Endothelial cell of umbilical vein (primary cell): Measurements from ENCODE around the gene CCNK. TPM values are rescaled to one million over a fixed set of nuclear protein-coding genes. Genes with fewer than 3 reads are reported as not detected.

Experiments
- BruUV-seq: library from RNA; stranded (reverse); fragments of 400-500 nt; replicated peaks from 2 replicates; lab custom pipeline; 2021; lab: Mats Ljungman, UMichigan
- CTCF ChIA-PET: fragments of 300-600, 350-600 bp; sonication (Branson Sonifier 250); formaldehyde crosslinking; loops from one replicate; lab custom pipeline; 2021; ENCODE audit warnings: antibody characterized with exemption, inconsistent platforms; lab: Charles Lee
- POLR2A ChIA-PET: fragments of 300-600, 350-600 bp; sonication (Branson Sonifier 250); formaldehyde crosslinking; loops from one replicate; lab custom pipeline; 2021; ENCODE audit warnings: antibody characterized with exemption, inconsistent platforms; lab: Charles Lee
- DNase-seq: peaks from one replicate; pipeline ENCODE4 v3.0.0-alpha.2; 2011; ENCODE audit warnings: low read depth, low spot score
- FAIRE-seq: peaks from 2 replicates; lab custom pipeline; 2011; peaks lifted over from hg19 to GRCh38; lab: Jason Lieb, UNC
- H2AFZ ChIP-seq: 2 replicates; pipeline ENCODE4 v1.6.0; 2012; ENCODE audit warnings: low read depth, low read length, control low read depth, inconsistent platforms
- H3K27ac ChIP-seq: 2 replicates; pipeline ENCODE4 v1.5.1; 2011; ENCODE audit warnings: low read depth, mild to moderate bottlenecking, control low read depth, low read length, moderate library complexity; ENCODE audit not compliant: insufficient read depth
- H3K27me3 ChIP-seq, 2 experiments: 2 replicates each; pipeline versions ENCODE4 v1.6.0 to v1.6.1; 2011; ENCODE audit warnings: low read length in 2 of 2, mixed read lengths in 1 of 2; ENCODE audit not compliant: control insufficient read depth in 2 of 2, insufficient read depth in 2 of 2
- H3K36me3 ChIP-seq, 2 experiments: 2 replicates in 1 of 2; 3 replicates in 1 of 2; pipeline ENCODE4 v1.5.1; 2011; ENCODE audit warnings: low read length in 2 of 2, mild to moderate bottlenecking in 1 of 2, moderate library complexity in 1 of 2; ENCODE audit not compliant: control insufficient read depth in 2 of 2, insufficient read depth in 2 of 2; ENCODE audit errors: extremely low read depth in 1 of 2
- H3K4me1 ChIP-seq: 3 replicates; pipeline ENCODE4 v1.5.1; 2011; ENCODE audit warnings: mild to moderate bottlenecking, low read length; ENCODE audit not compliant: control insufficient read depth, insufficient read depth; ENCODE audit errors: extremely low read depth
- H3K4me2 ChIP-seq: 2 replicates; pipeline ENCODE4 v1.6.1; 2011; ENCODE audit warnings: low read length, control low read depth, mixed read lengths; ENCODE audit not compliant: insufficient read depth
- H3K4me3 ChIP-seq, 3 experiments: fragments of 200-600 bp in 1 of 3; sonication (generic), shearing (Covaris generic) in 1 of 3; replicated peaks in 1 of 3; 2 replicates each; pipeline ENCODE4 v1.5.1; 2011 to 2016; ENCODE audit warnings: control low read depth in 3 of 3, low read length in 3 of 3, mild to moderate bottlenecking in 2 of 3, inconsistent platforms in 1 of 3, low read depth in 1 of 3, moderate library complexity in 1 of 3; ENCODE audit not compliant: insufficient read depth in 1 of 3
- H3K79me2 ChIP-seq: 2 replicates; pipeline ENCODE4 v1.6.0; 2012; ENCODE audit warnings: low read length, inconsistent platforms; ENCODE audit not compliant: control insufficient read depth, insufficient read depth
- H3K9ac ChIP-seq: replicated peaks from 2 replicates; pipeline ENCODE3; 2011; ENCODE audit warnings: low read length, control low read depth; ENCODE audit not compliant: insufficient read depth; ENCODE audit errors: extremely low read depth
- H3K9me1 ChIP-seq: replicated peaks from 3 replicates; pipeline ENCODE4 v1.6.0; 2011; ENCODE audit warnings: mild to moderate bottlenecking, low read length; ENCODE audit not compliant: control insufficient read depth, insufficient read depth; ENCODE audit errors: extremely low read depth
- H3K9me3 ChIP-seq: replicated peaks from 2 replicates; pipeline ENCODE4 v1.5.1; 2012; ENCODE audit warnings: low read length, inconsistent platforms; ENCODE audit not compliant: control insufficient read depth, insufficient read depth
- H4K20me1 ChIP-seq: replicated peaks from 2 replicates; pipeline ENCODE3; 2011; ENCODE audit warnings: mild to moderate bottlenecking, low read length; ENCODE audit not compliant: control insufficient read depth, insufficient read depth; ENCODE audit errors: extremely low read depth
- EZH2 ChIP-seq: IDR thresholded peaks from 2 replicates; pipeline ENCODE4 v1.6.1; 2012; ENCODE audit warnings: borderline replicate concordance, low read depth, mild to moderate bottlenecking, moderate library complexity, low read length, inconsistent platforms; ENCODE audit not compliant: severe bottlenecking
- FOS ChIP-seq: IDR thresholded peaks from 2 replicates; pipeline ENCODE4 v1.6.1; 2011; ENCODE audit warnings: mild to moderate bottlenecking, low read length, moderate library complexity, borderline replicate concordance; ENCODE audit not compliant: insufficient read depth
- GATA2 ChIP-seq: IDR thresholded peaks from 2 replicates; pipeline ENCODE4 v1.7.0; 2011; ENCODE audit warnings: low read depth, mild to moderate bottlenecking, moderate library complexity, mixed read lengths, low read length; ENCODE audit not compliant: insufficient read length, insufficient read depth
- JUN ChIP-seq: IDR thresholded peaks from 2 replicates; pipeline ENCODE4 v1.6.1; 2011; ENCODE audit warnings: borderline replicate concordance, low read depth; ENCODE audit not compliant: insufficient read length, insufficient read depth
- MAX ChIP-seq: IDR thresholded peaks from 2 replicates; pipeline ENCODE4 v1.6.1; 2011; ENCODE audit not compliant: insufficient read depth, insufficient read length
- MYC ChIP-seq: IDR thresholded peaks from one replicate; pipeline ENCODE4 v1.6.1; 2011; ENCODE audit warnings: mild to moderate bottlenecking, low read depth, low read length
- POLR2A ChIP-seq: IDR thresholded peaks from 2 replicates; pipeline ENCODE4 v1.6.1; 2012; ENCODE audit warnings: low read depth, mild to moderate bottlenecking, control low read depth, low read length
- POLR2AphosphoS5 ChIP-seq: IDR thresholded peaks from 2 replicates; pipeline ENCODE4 v1.6.1; 2012; ENCODE audit warnings: low read depth, mild to moderate bottlenecking, control low read depth, low read length, moderate library complexity; ENCODE audit not compliant: insufficient read depth
- dilution Hi-C: fragments of 300-500 bp; cut with MboI; formaldehyde crosslinking; loops from one replicate; pipeline ENCODE4 v1.15.0; 2019; ENCODE audit warnings: low sequenced_read_pairs; ENCODE audit not compliant: extremely low pct_ligation_motif_present
- intact Hi-C: fragments of 100-400 bp; cut with micrococcal nuclease; formaldehyde crosslinking; loops from one replicate; pipeline ENCODE4 v1.10.0; 2022
- polyA plus RNA-seq, 4 experiments: library from polyadenylated mRNA; depleted of rRNA in 3 of 4; stranded (reverse) in 3 of 4; unstranded in 1 of 4; fragments of >200 nt; gene quantifications; 2 replicates each; pipeline versions ENCODE4 v1.2.1 to v1.2.3, GENCODE V29; 2011 to 2012; ENCODE audit warnings: missing spikeins in 1 of 4
- total RNA-seq: library from RNA; stranded (reverse); gene quantifications from 2 replicates; pipeline ENCODE4 v1.2.3, GENCODE V29; 2021
- TF ChIP-seq, protein P1 (sequence below), 2 donors: IDR thresholded peaks; 1 replicate in 1 of 2; 2 replicates in 1 of 2; pipeline ENCODE4 v1.5.1; 2011; ENCODE audit warnings: low read length in 2 of 2, mild to moderate bottlenecking in 2 of 2, moderate library complexity in 2 of 2, control low read depth in 1 of 2, inconsistent platforms in 1 of 2, low read depth in 1 of 2; ENCODE audit not compliant: insufficient read depth in 1 of 2; ENCODE audit errors: extremely low read depth in 1 of 2

Gene CCNK
- total and polyA plus RNA-seq, 2 donors (not counting 3 experiments of a cell fraction or from before 2014, with no cell fraction given), result 11.9 to 59.3 TPM

DNA sequence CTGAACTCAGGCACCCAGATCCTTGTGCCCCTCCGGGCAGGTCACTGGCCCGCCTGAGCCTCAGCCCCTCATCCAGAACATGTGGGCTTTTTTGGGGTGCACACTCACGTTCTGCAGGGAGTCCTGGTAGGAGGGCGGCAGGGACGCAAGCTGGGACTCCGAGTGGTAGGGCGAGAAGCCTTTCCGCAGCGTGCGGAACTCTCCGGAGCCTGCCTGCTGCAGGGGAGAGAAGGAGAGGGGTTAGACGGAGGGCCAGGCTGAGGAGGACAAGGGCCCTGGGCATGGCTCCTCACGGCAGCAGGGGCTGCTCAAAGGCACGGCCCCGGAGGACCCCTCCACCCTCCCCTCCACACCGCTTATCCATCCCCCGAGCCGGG lies 40.8 kb downstream of the CCNK start:
- dilution Hi-C loops (no loop called here), intact Hi-C loops (loop anchor here (5.0 kb wide), 1 partner anchor 425 kb away; no protein-coding TSS in a partner anchor)
- H3K4me2 ChIP-seq, result no peak overlapping the region
- POLR2A ChIA-PET, result no interaction called here
- H3K27ac ChIP-seq, result no peak overlapping the region
- H4K20me1 ChIP-seq, result no peaks in the 10 kb centered on the region
- TF ChIP-seq POLR2AphosphoS5, result no peak
- no peak for TF ChIP-seq JUN
- TF ChIP-seq GATA2, result no peak
- TF ChIP-seq MYC, result no peak
- TF ChIP-seq, protein P1, sequence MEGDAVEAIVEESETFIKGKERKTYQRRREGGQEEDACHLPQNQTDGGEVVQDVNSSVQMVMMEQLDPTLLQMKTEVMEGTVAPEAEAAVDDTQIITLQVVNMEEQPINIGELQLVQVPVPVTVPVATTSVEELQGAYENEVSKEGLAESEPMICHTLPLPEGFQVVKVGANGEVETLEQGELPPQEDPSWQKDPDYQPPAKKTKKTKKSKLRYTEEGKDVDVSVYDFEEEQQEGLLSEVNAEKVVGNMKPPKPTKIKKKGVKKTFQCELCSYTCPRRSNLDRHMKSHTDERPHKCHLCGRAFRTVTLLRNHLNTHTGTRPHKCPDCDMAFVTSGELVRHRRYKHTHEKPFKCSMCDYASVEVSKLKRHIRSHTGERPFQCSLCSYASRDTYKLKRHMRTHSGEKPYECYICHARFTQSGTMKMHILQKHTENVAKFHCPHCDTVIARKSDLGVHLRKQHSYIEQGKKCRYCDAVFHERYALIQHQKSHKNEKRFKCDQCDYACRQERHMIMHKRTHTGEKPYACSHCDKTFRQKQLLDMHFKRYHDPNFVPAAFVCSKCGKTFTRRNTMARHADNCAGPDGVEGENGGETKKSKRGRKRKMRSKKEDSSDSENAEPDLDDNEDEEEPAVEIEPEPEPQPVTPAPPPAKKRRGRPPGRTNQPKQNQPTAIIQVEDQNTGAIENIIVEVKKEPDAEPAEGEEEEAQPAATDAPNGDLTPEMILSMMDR (IDR thresholded peaks at IDR 0.05; ENCODE audit: extremely low read depth in 1 of 2, insufficient read depth in 1 of 2, low read depth in 1 of 2, low read length in 2 of 2), result no peak
- no peak for TF ChIP-seq POLR2A
- no peak for TF ChIP-seq EZH2
- TF ChIP-seq FOS, result no peak
- TF ChIP-seq MAX, result no peak
- no peaks in the 10 kb centered on the region for H3K9me1 ChIP-seq
- H3K79me2 ChIP-seq, result no peaks in the 10 kb centered on the region
- BruUV-seq, result no TSS peak
- H3K27me3 ChIP-seq, result no peaks in the 10 kb centered on the region
- no peak overlapping the region for H3K4me3 ChIP-seq
- no peaks in the 10 kb centered on the region for H3K36me3 ChIP-seq
- no peak overlapping the region for H2AFZ ChIP-seq
- H3K4me1 ChIP-seq, result peaks cover 9% of the 10 kb centered on the region
- H3K9me3 ChIP-seq, result no peaks in the 10 kb centered on the region
- no peak overlapping the region for H3K9ac ChIP-seq
- CTCF ChIA-PET, result interaction anchor here (0.9 to 6.1 kb wide), 6 partner anchors 16 to 162 kb away, joined by 3 to 52 read pairs (median 3); partner anchors contain the start of gene CYP46A1
- DNase-seq (no peak), FAIRE-seq (no peak)
